Calu3 (cell line): ENCODE results near the gene GDPD5. TPM values are rescaled to one million over a fixed set of nuclear protein-coding genes. Genes with fewer than 3 reads are reported as not detected.
"Not testable (repeated sequence)": the region's sequence is repeated elsewhere in the genome, so short reads cannot be mapped to it uniquely, and the experiment has no call there.

Source experiments
- BruUV-seq: library from RNA; stranded (reverse); fragments of 400-500 nt; replicated peaks from 2 replicates; lab custom pipeline; 2021; lab: Mats Ljungman, UMichigan
- CTCF ChIA-PET: fragments of 300-600 bp; sonication (Branson Sonifier 250); formaldehyde crosslinking; loops from one replicate; lab custom pipeline; 2022; ENCODE audit warnings: antibody characterized with exemption; lab: Charles Lee
- DNase-seq: peaks from one replicate; pipeline ENCODE4 v3.0.0; 2022
- H3K27ac Mint-ChIP-seq: one replicate; pipeline ENCODE4 v1.8.0; 2022; ENCODE audit warnings: mixed read lengths; ENCODE audit not compliant: unreplicated experiment
- H3K27me3 Mint-ChIP-seq: one replicate; pipeline ENCODE4 v1.8.0; 2022; ENCODE audit warnings: mixed read lengths; ENCODE audit not compliant: unreplicated experiment
- H3K36me3 Mint-ChIP-seq: one replicate; pipeline ENCODE4 v1.8.0; 2022; ENCODE audit warnings: mild to moderate bottlenecking, moderate library complexity, mixed read lengths; ENCODE audit not compliant: insufficient read depth, unreplicated experiment
- H3K4me1 Mint-ChIP-seq: one replicate; pipeline ENCODE4 v1.8.0; 2022; ENCODE audit warnings: mild to moderate bottlenecking, low read depth, mixed read lengths; ENCODE audit not compliant: unreplicated experiment
- H3K4me3 Mint-ChIP-seq: one replicate; pipeline ENCODE4 v1.8.0; 2022; ENCODE audit warnings: mild to moderate bottlenecking, low read depth, moderate library complexity, mixed read lengths; ENCODE audit not compliant: unreplicated experiment
- H3K9me3 Mint-ChIP-seq: one replicate; pipeline ENCODE4 v1.8.0; 2022; ENCODE audit warnings: low read depth, mixed read lengths; ENCODE audit not compliant: unreplicated experiment
- CTCF ChIP-seq: fragments of 200-600 bp; IDR thresholded peaks from one replicate; pipeline ENCODE4 v1.8.0; 2022; ENCODE audit warnings: antibody characterized with exemption; ENCODE audit not compliant: unreplicated experiment
- intact Hi-C: fragments of 100-400 bp; cut with micrococcal nuclease; formaldehyde crosslinking; loops from one replicate; pipeline ENCODE4 v1.10.0; 2022; ENCODE audit not compliant: unreplicated experiment
- total RNA-seq: library from RNA; stranded (reverse); gene quantifications from 2 replicates; pipeline ENCODE4 v1.2.3, GENCODE V29; 2022

Gene GDPD5
- total RNA-seq, 1 experiment from 2014 or later: 7.0 TPM

- Mint-ChIP-seq H3K27me3 (no peaks in the 10 kb centered on the region), H3K4me1 (peaks cover 27% of the 10 kb centered on the region), H3K27ac (no peak overlapping the region), H3K4me3 (no peak overlapping the region), H3K9me3 (no peaks in the 10 kb centered on the region), H3K36me3 (peaks cover 10% of the 10 kb centered on the region)
- no TSS peak for BruUV-seq
- intact Hi-C loops: no loop called here
- CTCF ChIA-PET: interaction anchor here (0.5 kb wide), 1 partner anchor 95 kb away, joined by 5 read pairs; no protein-coding TSS in a partner anchor
- no peak for TF ChIP-seq CTCF
- no peak for DNase-seq
Observed at GRCh38 chr11:75421902-75422247, 103.9 kb downstream of the GDPD5 start.

- CTCF ChIA-PET: no interaction called here
- intact Hi-C loops: no loop called here
- BruUV-seq: no TSS peak
- H3K4me1 Mint-ChIP-seq: peaks cover 27% of the 10 kb centered on the region
- TF ChIP-seq CTCF: no peak
- H3K4me3 Mint-ChIP-seq: no peak overlapping the region
- no peaks in the 10 kb centered on the region for H3K9me3 Mint-ChIP-seq
- DNase-seq: no peak
- H3K27me3 Mint-ChIP-seq: no peaks in the 10 kb centered on the region
- peaks cover 15% of the 10 kb centered on the region for H3K36me3 Mint-ChIP-seq
- no peak overlapping the region for H3K27ac Mint-ChIP-seq
Observed at GRCh38 chr11:75421035-75421602, 104.6 kb downstream of the GDPD5 start.

GRCh38 chr11:75420224-75421034 is 105.3 kb downstream of the GDPD5 start:
- Mint-ChIP-seq H3K4me3 (no peak overlapping the region), H3K4me1 (peaks cover 27% of the 10 kb centered on the region), H3K27me3 (no peaks in the 10 kb centered on the region), H3K9me3 (no peaks in the 10 kb centered on the region), H3K27ac (no peak overlapping the region), H3K36me3 (peaks cover 22% of the 10 kb centered on the region)
- CTCF ChIA-PET: no interaction called here
- intact Hi-C loops: no loop called here
- DNase-seq: no peak
- no peak for TF ChIP-seq CTCF
- no TSS peak for BruUV-seq

GRCh38 chr11:75413864-75414263 is 111.9 kb downstream of the GDPD5 start:
- DNase-seq: no peak
- H3K27ac Mint-ChIP-seq: no peak overlapping the region
- intact Hi-C loops: no loop called here
- no peak overlapping the region for H3K4me3 Mint-ChIP-seq
- H3K4me1 Mint-ChIP-seq: no peaks in the 10 kb centered on the region
- CTCF ChIA-PET: no interaction called here
- H3K27me3 Mint-ChIP-seq: no peaks in the 10 kb centered on the region
- peaks cover 47% of the 10 kb centered on the region for H3K36me3 Mint-ChIP-seq
- no peaks in the 10 kb centered on the region for H3K9me3 Mint-ChIP-seq
- no peak for TF ChIP-seq CTCF
- no TSS peak for BruUV-seq

- H3K36me3 Mint-ChIP-seq: peaks cover 54% of the 10 kb centered on the region
- H3K27ac Mint-ChIP-seq, CTCF ChIA-PET, H3K4me3 Mint-ChIP-seq, H3K9me3 Mint-ChIP-seq, BruUV-seq, H3K27me3 Mint-ChIP-seq, intact Hi-C loops, DNase-seq, H3K4me1 Mint-ChIP-seq: not testable (repeated sequence)
Observed at GRCh38 chr11:75413146-75413545, 112.6 kb downstream of the GDPD5 start.

GRCh38 chr11:75409971-75410370 is 115.8 kb downstream of the GDPD5 start:
- DNase-seq, BruUV-seq, CTCF ChIA-PET, intact Hi-C loops, H3K27ac Mint-ChIP-seq, H3K4me1 Mint-ChIP-seq, H3K4me3 Mint-ChIP-seq, H3K27me3 Mint-ChIP-seq, H3K9me3 Mint-ChIP-seq: not testable (repeated sequence)
- peaks cover 64% of the 10 kb centered on the region for H3K36me3 Mint-ChIP-seq
